WTC11 (cell line): Measurements from ENCODE around the gene KCNJ15. TPM values are rescaled to one million over a fixed set of nuclear protein-coding genes. Genes with fewer than 3 reads are reported as not detected.

ENCODE experiments used
- ATAC-seq: fragments of 200-7000 bp; cut with Tn5 transposase; 2 replicates; pipeline ENCODE4 v1.10.0; 2021; ENCODE audit warnings: mild to moderate bottlenecking, moderate library complexity
- CTCF ChIA-PET: fragments of 300-600 bp; sonication (Branson Sonifier 250); formaldehyde crosslinking; loops from one replicate; lab custom pipeline; 2021; ENCODE audit warnings: antibody characterized with exemption; lab: Charles Lee
- POLR2A ChIA-PET: fragments of 350-600 bp; sonication (Branson Sonifier 250); formaldehyde crosslinking; loops from one replicate; lab custom pipeline; 2021; ENCODE audit warnings: antibody characterized with exemption; lab: Charles Lee
- DNase-seq: peaks from one replicate; pipeline ENCODE4 v3.0.0; 2021; ENCODE audit warnings: low spot score
- H3K27ac Mint-ChIP-seq: 2 replicates; pipeline ENCODE4 v1.8.0; 2021; ENCODE audit warnings: mixed read lengths
- H3K27me3 Mint-ChIP-seq: 2 replicates; pipeline ENCODE4 v1.8.0; 2021; ENCODE audit warnings: low read depth, mild to moderate bottlenecking, moderate library complexity, mixed read lengths
- H3K36me3 Mint-ChIP-seq: 2 replicates; pipeline ENCODE4 v1.8.0; 2021; ENCODE audit warnings: mixed read lengths
- H3K4me1 Mint-ChIP-seq: 2 replicates; pipeline ENCODE4 v1.8.0; 2022; ENCODE audit warnings: mixed read lengths
- H3K4me3 Mint-ChIP-seq: 2 replicates; pipeline ENCODE4 v1.8.0; 2021; ENCODE audit warnings: mild to moderate bottlenecking, moderate library complexity, mixed read lengths
- H3K9me3 Mint-ChIP-seq: 2 replicates; pipeline ENCODE4 v1.8.0; 2021; ENCODE audit warnings: mixed read lengths
- ATF1 ChIP-seq: sonication (generic); formaldehyde crosslinking; IDR thresholded peaks from 2 replicates; pipeline ENCODE4 v1.8.1; 2023; ENCODE audit warnings: mild to moderate bottlenecking, moderate library complexity, missing genetic modification reagents
- FOXK1 ChIP-seq: sonication (generic); formaldehyde crosslinking; IDR thresholded peaks from 2 replicates; pipeline ENCODE4 v1.8.0; 2022; ENCODE audit warnings: mild to moderate bottlenecking, moderate library complexity, missing genetic modification reagents
- FOXP1 ChIP-seq: sonication (generic); formaldehyde crosslinking; IDR thresholded peaks from 2 replicates; pipeline ENCODE4 v1.8.0; 2022; ENCODE audit warnings: missing genetic modification reagents, mild to moderate bottlenecking, moderate library complexity, borderline replicate concordance
- GABPB1 ChIP-seq: sonication (generic); formaldehyde crosslinking; IDR thresholded peaks from 2 replicates; pipeline ENCODE4 v1.8.1; 2023; ENCODE audit warnings: mild to moderate bottlenecking, missing genetic modification reagents
- HMGA2 ChIP-seq: fragments of 250-450 bp; sonication (Bioruptor Pico); IDR thresholded peaks from 2 replicates; pipeline ENCODE4 v1.4.0; 2021; ENCODE audit warnings: mild to moderate bottlenecking, moderate library complexity
- MXD4 ChIP-seq: fragments of 250-450 bp; sonication (Bioruptor Pico); IDR thresholded peaks from 2 replicates; pipeline ENCODE4 v1.8.0; 2021; ENCODE audit warnings: mild to moderate bottlenecking, moderate library complexity, borderline replicate concordance
- NR1H2 ChIP-seq: sonication (generic); formaldehyde crosslinking; IDR thresholded peaks from 2 replicates; pipeline ENCODE4 v1.9.0; 2021; ENCODE audit warnings: mild to moderate bottlenecking, moderate library complexity, missing genetic modification reagents
- RELA ChIP-seq: sonication (generic); formaldehyde crosslinking; IDR thresholded peaks from 2 replicates; pipeline ENCODE4 v1.8.1; 2022; ENCODE audit warnings: missing genetic modification reagents, mild to moderate bottlenecking, borderline replicate concordance
- SOX15 ChIP-seq: fragments of 250-450 bp; sonication (Bioruptor Pico); IDR thresholded peaks from 2 replicates; pipeline ENCODE4 v1.9.0; 2021; ENCODE audit warnings: mild to moderate bottlenecking
- total RNA-seq: library from RNA; stranded (reverse); gene quantifications from 3 replicates; pipeline ENCODE4 v1.2.3, GENCODE V29; 2021
- TF ChIP-seq, protein P1 (sequence below): fragments of 200-600 bp; IDR thresholded peaks from 2 replicates; pipeline ENCODE4 v1.8.0; 2022; ENCODE audit warnings: antibody characterized with exemption
- TF ChIP-seq, protein P2 (sequence below): sonication (generic); formaldehyde crosslinking; IDR thresholded peaks from 2 replicates; pipeline ENCODE4 v1.8.0; 2022; ENCODE audit warnings: missing genetic modification reagents
- TF ChIP-seq, protein P3 (sequence below): sonication (generic); formaldehyde crosslinking; IDR thresholded peaks from 2 replicates; pipeline ENCODE4 v1.8.1; 2023; ENCODE audit warnings: mild to moderate bottlenecking, moderate library complexity, missing genetic modification reagents
- TF ChIP-seq, protein P4 (sequence below): sonication (generic); formaldehyde crosslinking; IDR thresholded peaks from 2 replicates; pipeline ENCODE4 v1.8.1; 2022; ENCODE audit warnings: missing genetic modification reagents, borderline replicate concordance
- TF ChIP-seq, protein P5 (sequence below): sonication (generic); formaldehyde crosslinking; IDR thresholded peaks from 2 replicates; pipeline ENCODE4 v1.8.1; 2023; ENCODE audit warnings: mild to moderate bottlenecking, missing genetic modification reagents, moderate library complexity
- TF ChIP-seq, protein P6 (sequence below): fragments of 250-450 bp; sonication (Bioruptor Pico); IDR thresholded peaks from 2 replicates; pipeline ENCODE4 v1.9.0; 2021; ENCODE audit warnings: mild to moderate bottlenecking
- TF ChIP-seq, protein P7 (sequence below): fragments of 250-450 bp; sonication (Bioruptor Pico); IDR thresholded peaks from 2 replicates; pipeline ENCODE4 v2.1.2; 2022; ENCODE audit warnings: mild to moderate bottlenecking, moderate library complexity
- TF ChIP-seq, protein P8 (sequence below): sonication (generic); formaldehyde crosslinking; IDR thresholded peaks from 2 replicates; pipeline ENCODE4 v1.8.1; 2023; ENCODE audit warnings: mild to moderate bottlenecking, missing genetic modification reagents, borderline replicate concordance

KCNJ15 gene
- total RNA-seq, 1 experiment from 2014 or later = 0.57 TPM

DNA sequence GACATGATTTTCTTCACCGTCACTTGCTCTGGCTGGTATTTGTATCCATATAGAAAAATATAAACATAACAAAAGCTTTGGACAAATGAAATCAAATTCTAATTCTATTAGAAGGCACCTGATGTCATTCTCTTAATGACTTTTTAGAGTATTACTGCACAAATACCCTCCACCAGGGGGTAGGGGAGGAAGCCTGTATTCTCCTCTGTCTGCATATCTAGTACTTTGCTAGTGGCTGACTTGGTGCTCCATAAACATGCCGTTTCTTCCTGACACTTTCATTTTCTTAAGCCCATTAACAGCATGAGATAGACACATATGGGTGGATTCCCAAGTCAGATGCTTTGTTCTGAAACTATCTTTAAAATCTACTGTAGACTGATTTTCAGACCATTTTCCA lies 20.6 kb upstream of the KCNJ15 start:
- Mint-ChIP-seq H3K9me3 (peaks cover 26% of the 10 kb centered on the region), H3K36me3 (peaks cover 11% of the 10 kb centered on the region), H3K27ac (no peak overlapping the region), H3K27me3 (no peaks in the 10 kb centered on the region), H3K4me3 (no peak overlapping the region), H3K4me1 (peaks cover 3% of the 10 kb centered on the region)
- ChIA-PET CTCF (interaction anchor here (3.2 kb wide), 1 partner anchor 116 kb away, joined by 10 read pairs; no protein-coding TSS in a partner anchor), POLR2A (no interaction called here)
- TF ChIP-seq, protein P1, sequence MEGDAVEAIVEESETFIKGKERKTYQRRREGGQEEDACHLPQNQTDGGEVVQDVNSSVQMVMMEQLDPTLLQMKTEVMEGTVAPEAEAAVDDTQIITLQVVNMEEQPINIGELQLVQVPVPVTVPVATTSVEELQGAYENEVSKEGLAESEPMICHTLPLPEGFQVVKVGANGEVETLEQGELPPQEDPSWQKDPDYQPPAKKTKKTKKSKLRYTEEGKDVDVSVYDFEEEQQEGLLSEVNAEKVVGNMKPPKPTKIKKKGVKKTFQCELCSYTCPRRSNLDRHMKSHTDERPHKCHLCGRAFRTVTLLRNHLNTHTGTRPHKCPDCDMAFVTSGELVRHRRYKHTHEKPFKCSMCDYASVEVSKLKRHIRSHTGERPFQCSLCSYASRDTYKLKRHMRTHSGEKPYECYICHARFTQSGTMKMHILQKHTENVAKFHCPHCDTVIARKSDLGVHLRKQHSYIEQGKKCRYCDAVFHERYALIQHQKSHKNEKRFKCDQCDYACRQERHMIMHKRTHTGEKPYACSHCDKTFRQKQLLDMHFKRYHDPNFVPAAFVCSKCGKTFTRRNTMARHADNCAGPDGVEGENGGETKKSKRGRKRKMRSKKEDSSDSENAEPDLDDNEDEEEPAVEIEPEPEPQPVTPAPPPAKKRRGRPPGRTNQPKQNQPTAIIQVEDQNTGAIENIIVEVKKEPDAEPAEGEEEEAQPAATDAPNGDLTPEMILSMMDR = no peak
- TF ChIP-seq NR1H2 = no peak
- TF ChIP-seq, protein P2, sequence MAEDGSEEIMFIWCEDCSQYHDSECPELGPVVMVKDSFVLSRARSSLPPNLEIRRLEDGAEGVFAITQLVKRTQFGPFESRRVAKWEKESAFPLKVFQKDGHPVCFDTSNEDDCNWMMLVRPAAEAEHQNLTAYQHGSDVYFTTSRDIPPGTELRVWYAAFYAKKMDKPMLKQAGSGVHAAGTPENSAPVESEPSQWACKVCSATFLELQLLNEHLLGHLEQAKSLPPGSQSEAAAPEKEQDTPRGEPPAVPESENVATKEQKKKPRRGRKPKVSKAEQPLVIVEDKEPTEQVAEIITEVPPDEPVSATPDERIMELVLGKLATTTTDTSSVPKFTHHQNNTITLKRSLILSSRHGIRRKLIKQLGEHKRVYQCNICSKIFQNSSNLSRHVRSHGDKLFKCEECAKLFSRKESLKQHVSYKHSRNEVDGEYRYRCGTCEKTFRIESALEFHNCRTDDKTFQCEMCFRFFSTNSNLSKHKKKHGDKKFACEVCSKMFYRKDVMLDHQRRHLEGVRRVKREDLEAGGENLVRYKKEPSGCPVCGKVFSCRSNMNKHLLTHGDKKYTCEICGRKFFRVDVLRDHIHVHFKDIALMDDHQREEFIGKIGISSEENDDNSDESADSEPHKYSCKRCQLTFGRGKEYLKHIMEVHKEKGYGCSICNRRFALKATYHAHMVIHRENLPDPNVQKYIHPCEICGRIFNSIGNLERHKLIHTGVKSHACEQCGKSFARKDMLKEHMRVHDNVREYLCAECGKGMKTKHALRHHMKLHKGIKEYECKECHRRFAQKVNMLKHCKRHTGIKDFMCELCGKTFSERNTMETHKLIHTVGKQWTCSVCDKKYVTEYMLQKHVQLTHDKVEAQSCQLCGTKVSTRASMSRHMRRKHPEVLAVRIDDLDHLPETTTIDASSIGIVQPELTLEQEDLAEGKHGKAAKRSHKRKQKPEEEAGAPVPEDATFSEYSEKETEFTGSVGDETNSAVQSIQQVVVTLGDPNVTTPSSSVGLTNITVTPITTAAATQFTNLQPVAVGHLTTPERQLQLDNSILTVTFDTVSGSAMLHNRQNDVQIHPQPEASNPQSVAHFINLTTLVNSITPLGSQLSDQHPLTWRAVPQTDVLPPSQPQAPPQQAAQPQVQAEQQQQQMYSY (CRISPR knock-in tag) = no peak
- no peak for TF ChIP-seq GABPB1
- TF ChIP-seq, protein P3, sequence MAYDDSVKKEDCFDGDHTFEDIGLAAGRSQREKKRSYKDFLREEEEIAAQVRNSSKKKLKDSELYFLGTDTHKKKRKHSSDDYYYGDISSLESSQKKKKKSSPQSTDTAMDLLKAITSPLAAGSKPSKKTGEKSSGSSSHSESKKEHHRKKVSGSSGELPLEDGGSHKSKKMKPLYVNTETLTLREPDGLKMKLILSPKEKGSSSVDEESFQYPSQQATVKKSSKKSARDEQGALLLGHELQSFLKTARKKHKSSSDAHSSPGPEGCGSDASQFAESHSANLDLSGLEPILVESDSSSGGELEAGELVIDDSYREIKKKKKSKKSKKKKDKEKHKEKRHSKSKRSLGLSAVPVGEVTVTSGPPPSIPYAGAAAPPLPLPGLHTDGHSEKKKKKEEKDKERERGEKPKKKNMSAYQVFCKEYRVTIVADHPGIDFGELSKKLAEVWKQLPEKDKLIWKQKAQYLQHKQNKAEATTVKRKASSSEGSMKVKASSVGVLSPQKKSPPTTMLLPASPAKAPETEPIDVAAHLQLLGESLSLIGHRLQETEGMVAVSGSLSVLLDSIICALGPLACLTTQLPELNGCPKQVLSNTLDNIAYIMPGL (CRISPR knock-in tag) = no peak
- no peak for TF ChIP-seq FOXK1 (CRISPR knock-in tag)
- TF ChIP-seq SOX15 = no peak
- TF ChIP-seq, protein P4, sequence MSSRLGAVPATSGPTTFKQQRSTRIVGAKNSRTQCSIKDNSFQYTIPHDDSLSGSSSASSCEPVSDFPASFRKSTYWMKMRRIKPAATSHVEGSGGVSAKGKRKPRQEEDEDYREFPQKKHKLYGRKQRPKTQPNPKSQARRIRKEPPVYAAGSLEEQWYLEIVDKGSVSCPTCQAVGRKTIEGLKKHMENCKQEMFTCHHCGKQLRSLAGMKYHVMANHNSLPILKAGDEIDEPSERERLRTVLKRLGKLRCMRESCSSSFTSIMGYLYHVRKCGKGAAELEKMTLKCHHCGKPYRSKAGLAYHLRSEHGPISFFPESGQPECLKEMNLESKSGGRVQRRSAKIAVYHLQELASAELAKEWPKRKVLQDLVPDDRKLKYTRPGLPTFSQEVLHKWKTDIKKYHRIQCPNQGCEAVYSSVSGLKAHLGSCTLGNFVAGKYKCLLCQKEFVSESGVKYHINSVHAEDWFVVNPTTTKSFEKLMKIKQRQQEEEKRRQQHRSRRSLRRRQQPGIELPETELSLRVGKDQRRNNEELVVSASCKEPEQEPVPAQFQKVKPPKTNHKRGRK = no peak
- TF ChIP-seq, protein P5, sequence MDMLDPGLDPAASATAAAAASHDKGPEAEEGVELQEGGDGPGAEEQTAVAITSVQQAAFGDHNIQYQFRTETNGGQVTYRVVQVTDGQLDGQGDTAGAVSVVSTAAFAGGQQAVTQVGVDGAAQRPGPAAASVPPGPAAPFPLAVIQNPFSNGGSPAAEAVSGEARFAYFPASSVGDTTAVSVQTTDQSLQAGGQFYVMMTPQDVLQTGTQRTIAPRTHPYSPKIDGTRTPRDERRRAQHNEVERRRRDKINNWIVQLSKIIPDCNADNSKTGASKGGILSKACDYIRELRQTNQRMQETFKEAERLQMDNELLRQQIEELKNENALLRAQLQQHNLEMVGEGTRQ (CRISPR knock-in tag) = no peak
- TF ChIP-seq, protein P6, sequence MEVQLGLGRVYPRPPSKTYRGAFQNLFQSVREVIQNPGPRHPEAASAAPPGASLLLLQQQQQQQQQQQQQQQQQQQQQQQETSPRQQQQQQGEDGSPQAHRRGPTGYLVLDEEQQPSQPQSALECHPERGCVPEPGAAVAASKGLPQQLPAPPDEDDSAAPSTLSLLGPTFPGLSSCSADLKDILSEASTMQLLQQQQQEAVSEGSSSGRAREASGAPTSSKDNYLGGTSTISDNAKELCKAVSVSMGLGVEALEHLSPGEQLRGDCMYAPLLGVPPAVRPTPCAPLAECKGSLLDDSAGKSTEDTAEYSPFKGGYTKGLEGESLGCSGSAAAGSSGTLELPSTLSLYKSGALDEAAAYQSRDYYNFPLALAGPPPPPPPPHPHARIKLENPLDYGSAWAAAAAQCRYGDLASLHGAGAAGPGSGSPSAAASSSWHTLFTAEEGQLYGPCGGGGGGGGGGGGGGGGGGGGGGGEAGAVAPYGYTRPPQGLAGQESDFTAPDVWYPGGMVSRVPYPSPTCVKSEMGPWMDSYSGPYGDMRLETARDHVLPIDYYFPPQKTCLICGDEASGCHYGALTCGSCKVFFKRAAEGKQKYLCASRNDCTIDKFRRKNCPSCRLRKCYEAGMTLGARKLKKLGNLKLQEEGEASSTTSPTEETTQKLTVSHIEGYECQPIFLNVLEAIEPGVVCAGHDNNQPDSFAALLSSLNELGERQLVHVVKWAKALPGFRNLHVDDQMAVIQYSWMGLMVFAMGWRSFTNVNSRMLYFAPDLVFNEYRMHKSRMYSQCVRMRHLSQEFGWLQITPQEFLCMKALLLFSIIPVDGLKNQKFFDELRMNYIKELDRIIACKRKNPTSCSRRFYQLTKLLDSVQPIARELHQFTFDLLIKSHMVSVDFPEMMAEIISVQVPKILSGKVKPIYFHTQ (CRISPR knock-in tag) = no peak
- TF ChIP-seq, protein P7, sequence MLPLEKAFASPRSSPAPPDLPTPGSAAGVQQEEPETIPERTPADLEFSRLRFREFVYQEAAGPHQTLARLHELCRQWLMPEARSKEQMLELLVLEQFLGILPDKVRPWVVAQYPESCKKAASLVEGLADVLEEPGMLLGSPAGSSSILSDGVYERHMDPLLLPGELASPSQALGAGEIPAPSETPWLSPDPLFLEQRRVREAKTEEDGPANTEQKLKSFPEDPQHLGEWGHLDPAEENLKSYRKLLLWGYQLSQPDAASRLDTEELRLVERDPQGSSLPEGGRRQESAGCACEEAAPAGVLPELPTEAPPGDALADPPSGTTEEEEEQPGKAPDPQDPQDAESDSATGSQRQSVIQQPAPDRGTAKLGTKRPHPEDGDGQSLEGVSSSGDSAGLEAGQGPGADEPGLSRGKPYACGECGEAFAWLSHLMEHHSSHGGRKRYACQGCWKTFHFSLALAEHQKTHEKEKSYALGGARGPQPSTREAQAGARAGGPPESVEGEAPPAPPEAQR (CRISPR knock-in tag) = no peak
- no peak for TF ChIP-seq HMGA2
- no peak for TF ChIP-seq RELA (CRISPR knock-in tag)
- no peak for TF ChIP-seq FOXP1 (CRISPR knock-in tag)
- TF ChIP-seq ATF1 (CRISPR knock-in tag) = no peak
- TF ChIP-seq, protein P8, sequence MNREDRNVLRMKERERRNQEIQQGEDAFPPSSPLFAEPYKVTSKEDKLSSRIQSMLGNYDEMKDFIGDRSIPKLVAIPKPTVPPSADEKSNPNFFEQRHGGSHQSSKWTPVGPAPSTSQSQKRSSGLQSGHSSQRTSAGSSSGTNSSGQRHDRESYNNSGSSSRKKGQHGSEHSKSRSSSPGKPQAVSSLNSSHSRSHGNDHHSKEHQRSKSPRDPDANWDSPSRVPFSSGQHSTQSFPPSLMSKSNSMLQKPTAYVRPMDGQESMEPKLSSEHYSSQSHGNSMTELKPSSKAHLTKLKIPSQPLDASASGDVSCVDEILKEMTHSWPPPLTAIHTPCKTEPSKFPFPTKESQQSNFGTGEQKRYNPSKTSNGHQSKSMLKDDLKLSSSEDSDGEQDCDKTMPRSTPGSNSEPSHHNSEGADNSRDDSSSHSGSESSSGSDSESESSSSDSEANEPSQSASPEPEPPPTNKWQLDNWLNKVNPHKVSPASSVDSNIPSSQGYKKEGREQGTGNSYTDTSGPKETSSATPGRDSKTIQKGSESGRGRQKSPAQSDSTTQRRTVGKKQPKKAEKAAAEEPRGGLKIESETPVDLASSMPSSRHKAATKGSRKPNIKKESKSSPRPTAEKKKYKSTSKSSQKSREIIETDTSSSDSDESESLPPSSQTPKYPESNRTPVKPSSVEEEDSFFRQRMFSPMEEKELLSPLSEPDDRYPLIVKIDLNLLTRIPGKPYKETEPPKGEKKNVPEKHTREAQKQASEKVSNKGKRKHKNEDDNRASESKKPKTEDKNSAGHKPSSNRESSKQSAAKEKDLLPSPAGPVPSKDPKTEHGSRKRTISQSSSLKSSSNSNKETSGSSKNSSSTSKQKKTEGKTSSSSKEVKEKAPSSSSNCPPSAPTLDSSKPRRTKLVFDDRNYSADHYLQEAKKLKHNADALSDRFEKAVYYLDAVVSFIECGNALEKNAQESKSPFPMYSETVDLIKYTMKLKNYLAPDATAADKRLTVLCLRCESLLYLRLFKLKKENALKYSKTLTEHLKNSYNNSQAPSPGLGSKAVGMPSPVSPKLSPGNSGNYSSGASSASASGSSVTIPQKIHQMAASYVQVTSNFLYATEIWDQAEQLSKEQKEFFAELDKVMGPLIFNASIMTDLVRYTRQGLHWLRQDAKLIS = no peak
- TF ChIP-seq MXD4 (CRISPR knock-in tag) = no peak
- no peak for ATAC-seq
- no peak for DNase-seq
